Measurements from ENCODE around the gene RGP1. TPM values are rescaled to one million over a fixed set of nuclear protein-coding genes. Genes with fewer than 3 reads are reported as not detected.

RGP1 gene
- total RNA-seq, 2 experiments from 2014 or later = 26.9 to 29.1 TPM

- peaks cover 14% of the 10 kb centered on the region for H3K4me1 Mint-ChIP-seq
These were observed 20.8 kb upstream of the RGP1 start for GRCh38 chr9:35728041-35728971.

GRCh38 chr9:35729101-35729500 lies 20.0 kb upstream of the RGP1 start:
- Mint-ChIP-seq H3K27ac (no peak overlapping the region), H3K36me3 (peaks cover 20% of the 10 kb centered on the region), H3K27me3 (no peaks in the 10 kb centered on the region), H3K4me1 (peaks cover 16% of the 10 kb centered on the region), H3K4me3 (no peak overlapping the region), H3K9me3 (no peaks in the 10 kb centered on the region)
- DNase-seq (no peak), ATAC-seq (ENCODE audit: low read depth) (no peak)
- POLR2A ChIA-PET = interaction anchor here (0.8 to 2.6 kb wide), 10 partner anchors 13 to 124 kb away, joined by 3 to 20 read pairs (median 5); partner anchors contain the start of genes CCDC107, GBA2, RGP1 and RMRP

More at GRCh38 chr9:35728041-35728971, 20.8 kb upstream of the RGP1 start:
- peak; percentile 67 for DNase-seq
- POLR2A ChIA-PET = interaction anchor here (0.6 to 2.6 kb wide), 22 partner anchors 12 to 124 kb away, joined by 3 to 20 read pairs (median 4); partner anchors contain the start of genes ARHGEF39, CCDC107, GBA2 and RGP1
- H3K27ac Mint-ChIP-seq = no peak overlapping the region
- H3K27me3 Mint-ChIP-seq = no peaks in the 10 kb centered on the region
- peaks cover 20% of the 10 kb centered on the region for H3K36me3 Mint-ChIP-seq
- H3K9me3 Mint-ChIP-seq = no peaks in the 10 kb centered on the region
- no peak overlapping the region for H3K4me3 Mint-ChIP-seq
- ATAC-seq (ENCODE audit: low read depth) = no peak

GRCh38 chr9:35729700-35730485 lies 19.2 kb upstream of the RGP1 start:
- DNase-seq = no peak
- H3K27me3 Mint-ChIP-seq = no peaks in the 10 kb centered on the region
- no peaks in the 10 kb centered on the region for H3K9me3 Mint-ChIP-seq
- peak overlapping the region; percentile 26 for H3K27ac Mint-ChIP-seq
- peaks cover 13% of the 10 kb centered on the region for H3K36me3 Mint-ChIP-seq
- no peak for ATAC-seq (ENCODE audit: low read depth)
- H3K4me1 Mint-ChIP-seq = peaks cover 17% of the 10 kb centered on the region
- no peak overlapping the region for H3K4me3 Mint-ChIP-seq
- POLR2A ChIA-PET = interaction anchor here (1.0 to 4.0 kb wide), 8 partner anchors 19 to 125 kb away, joined by 3 to 53 read pairs (median 19); partner anchors contain the start of genes ARHGEF39, CCDC107, GBA2 and RGP1

GRCh38 chr9:35730486-35730854 lies 18.6 kb upstream of the RGP1 start:
- no peak for DNase-seq

GRCh38 chr9:35731415-35732184 lies 17.5 kb upstream of the RGP1 start:
- H3K27ac Mint-ChIP-seq = peak overlapping the region; percentile 92
- H3K4me3 Mint-ChIP-seq = no peak overlapping the region
- peaks cover 15% of the 10 kb centered on the region for H3K36me3 Mint-ChIP-seq
- POLR2A ChIA-PET = interaction anchor here (0.6 to 4.0 kb wide), 24 partner anchors 8 to 652 kb away, joined by 3 to 53 read pairs (median 6); partner anchors contain the start of genes ARHGEF39, CCDC107, CLTA and FANCG
- no peaks in the 10 kb centered on the region for H3K27me3 Mint-ChIP-seq
- no peak for ATAC-seq (ENCODE audit: low read depth)
- peaks cover 21% of the 10 kb centered on the region for H3K4me1 Mint-ChIP-seq
- no peaks in the 10 kb centered on the region for H3K9me3 Mint-ChIP-seq
- no peak for DNase-seq

More at GRCh38 chr9:35730486-35730854, 18.6 kb upstream of the RGP1 start:
- POLR2A ChIA-PET = interaction anchor here (1.0 to 4.0 kb wide), 11 partner anchors 11 to 460 kb away, joined by 3 to 53 read pairs (median 13); partner anchors contain the start of genes ARHGEF39, CCDC107, CLTA and GBA2
- Mint-ChIP-seq H3K27ac (peak overlapping the region; percentile 26), H3K4me3 (no peak overlapping the region), H3K9me3 (no peaks in the 10 kb centered on the region), H3K27me3 (no peaks in the 10 kb centered on the region), H3K36me3 (peaks cover 14% of the 10 kb centered on the region), H3K4me1 (peaks cover 19% of the 10 kb centered on the region)
- ATAC-seq (ENCODE audit: low read depth) = no peak

GRCh38 chr9:35732185-35732799 lies 16.8 kb upstream of the RGP1 start, which contains the start of the genes CREB3 and TLN1:
TSS of gene CREB3 (plus strand) at chr9:35732666. CDS start at chr9:35732773, 107 bp downstream.
TSS of gene TLN1 (minus strand) at chr9:35732195. CDS start at chr9:35725694, 6,501 bp downstream.
- peaks cover 12% of the 10 kb centered on the region for H3K36me3 Mint-ChIP-seq
- POLR2A ChIA-PET = interaction anchor here (0.7 to 4.0 kb wide), 22 partner anchors 9 to 653 kb away, joined by 3 to 53 read pairs (median 7); partner anchors contain the start of genes ARHGEF39, CCDC107, FANCG and GBA2
- H3K4me3 Mint-ChIP-seq = no peak within 1 kb of the TSS
- DNase-seq = peak; percentile 95
- H3K27me3 Mint-ChIP-seq = no peaks in the 10 kb centered on the region
- H3K27ac Mint-ChIP-seq = peak within 1 kb of the TSS; percentile 92
- peaks cover 14% of the 10 kb centered on the region for H3K4me1 Mint-ChIP-seq
- peak; percentile 91 for ATAC-seq (ENCODE audit: low read depth)
- H3K9me3 Mint-ChIP-seq = no peaks in the 10 kb centered on the region

GRCh38 chr9:35732800-35733541 lies 16.1 kb upstream of the RGP1 start:
- ATAC-seq (ENCODE audit: low read depth) (no peak), DNase-seq (no peak)
- POLR2A ChIA-PET = interaction anchor here (0.7 to 4.0 kb wide), 21 partner anchors 8 to 653 kb away, joined by 3 to 53 read pairs (median 7); partner anchors contain the start of genes ARHGEF39, CCDC107, FANCG and GBA2
- H3K27me3 Mint-ChIP-seq = no peaks in the 10 kb centered on the region
- peaks cover 14% of the 10 kb centered on the region for H3K4me1 Mint-ChIP-seq
- peak overlapping the region; percentile 92 for H3K27ac Mint-ChIP-seq
- no peak overlapping the region for H3K4me3 Mint-ChIP-seq
- peaks cover 12% of the 10 kb centered on the region for H3K36me3 Mint-ChIP-seq
- H3K9me3 Mint-ChIP-seq = no peaks in the 10 kb centered on the region

- DNase-seq = no peak
- peaks cover 14% of the 10 kb centered on the region for H3K4me1 Mint-ChIP-seq
- H3K36me3 Mint-ChIP-seq = peaks cover 19% of the 10 kb centered on the region
- ATAC-seq (ENCODE audit: low read depth) = no peak
- H3K27ac Mint-ChIP-seq = no peak overlapping the region
- no peaks in the 10 kb centered on the region for H3K9me3 Mint-ChIP-seq
- POLR2A ChIA-PET = interaction anchor here (1.1 kb wide), 1 partner anchor 87 kb away, joined by 5 read pairs; no protein-coding TSS in a partner anchor
- no peaks in the 10 kb centered on the region for H3K27me3 Mint-ChIP-seq
- peak overlapping the region; percentile 5 for H3K4me3 Mint-ChIP-seq
These were observed 15.0 kb upstream of the RGP1 start for GRCh38 chr9:35734096-35734495.

GRCh38 chr9:35736201-35736633 lies 12.9 kb upstream of the RGP1 start:
- Mint-ChIP-seq H3K4me3 (no peak overlapping the region), H3K27me3 (no peaks in the 10 kb centered on the region), H3K36me3 (peaks cover 14% of the 10 kb centered on the region), H3K9me3 (no peaks in the 10 kb centered on the region), H3K27ac (peak overlapping the region; percentile 31), H3K4me1 (peaks cover 12% of the 10 kb centered on the region)
- ATAC-seq (ENCODE audit: low read depth) (no peak), DNase-seq (peak; percentile 57)
- POLR2A ChIA-PET = interaction anchor here (1.1 kb wide), 1 partner anchor 12 kb away, joined by 7 read pairs; no protein-coding TSS in a partner anchor

GRCh38 chr9:35737143-35737542 lies 11.9 kb upstream of the RGP1 start:
- H3K36me3 Mint-ChIP-seq = peaks cover 14% of the 10 kb centered on the region
- POLR2A ChIA-PET = interaction anchor here (1.5 kb wide), 1 partner anchor 11 kb away, joined by 5 read pairs; the partner anchor contains the start of genes GBA2 and RGP1
- H3K27ac Mint-ChIP-seq = no peak overlapping the region
- no peak for ATAC-seq (ENCODE audit: low read depth)
- H3K9me3 Mint-ChIP-seq = no peaks in the 10 kb centered on the region
- H3K4me1 Mint-ChIP-seq = peaks cover 15% of the 10 kb centered on the region
- no peak overlapping the region for H3K4me3 Mint-ChIP-seq
- no peaks in the 10 kb centered on the region for H3K27me3 Mint-ChIP-seq
- no peak for DNase-seq

- H3K4me1 Mint-ChIP-seq = peaks cover 20% of the 10 kb centered on the region
- no peaks in the 10 kb centered on the region for H3K27me3 Mint-ChIP-seq
- no peak overlapping the region for H3K27ac Mint-ChIP-seq
- DNase-seq (no peak), ATAC-seq (ENCODE audit: low read depth) (no peak)
- no peak overlapping the region for H3K4me3 Mint-ChIP-seq
- H3K9me3 Mint-ChIP-seq = no peaks in the 10 kb centered on the region
- POLR2A ChIA-PET = interaction anchor here (1.5 kb wide), 1 partner anchor 10 kb away, joined by 5 read pairs; the partner anchor contains the start of genes GBA2 and RGP1
- H3K36me3 Mint-ChIP-seq = peaks cover 15% of the 10 kb centered on the region
These were observed 10.9 kb upstream of the RGP1 start for GRCh38 chr9:35738186-35738585.

All from activated naive CD8-positive, alpha-beta T cell treated with anti-CD3 and anti-CD28 coated beads, Interleukin-2, amount 10 ng/mL, durations not matched to agents 7 days and 5 days (primary cell).